OCI-LY7 (cell line): ENCODE measurements around the gene NPFF.

ENCODE experiments used
- EZH2phosphoT487 ChIP-seq: fragments of 200-600 bp; sonication (generic); IDR thresholded peaks from 2 replicates; pipeline ENCODE4 v1.6.1; 2018; ENCODE audit warnings: low read depth, borderline replicate concordance, mild to moderate bottlenecking, mixed run types, antibody characterized with exemption, low read length, moderate library complexity, mixed read lengths
- TF ChIP-seq, protein P1 (sequence below): fragments of 200-600 bp; sonication (generic); conservative IDR thresholded peaks from 2 replicates; pipeline ENCODE4 v1.5.1; 2014; ENCODE audit warnings: mild to moderate bottlenecking, antibody characterized with exemption, low read length, moderate library complexity, mixed read lengths

DNA sequence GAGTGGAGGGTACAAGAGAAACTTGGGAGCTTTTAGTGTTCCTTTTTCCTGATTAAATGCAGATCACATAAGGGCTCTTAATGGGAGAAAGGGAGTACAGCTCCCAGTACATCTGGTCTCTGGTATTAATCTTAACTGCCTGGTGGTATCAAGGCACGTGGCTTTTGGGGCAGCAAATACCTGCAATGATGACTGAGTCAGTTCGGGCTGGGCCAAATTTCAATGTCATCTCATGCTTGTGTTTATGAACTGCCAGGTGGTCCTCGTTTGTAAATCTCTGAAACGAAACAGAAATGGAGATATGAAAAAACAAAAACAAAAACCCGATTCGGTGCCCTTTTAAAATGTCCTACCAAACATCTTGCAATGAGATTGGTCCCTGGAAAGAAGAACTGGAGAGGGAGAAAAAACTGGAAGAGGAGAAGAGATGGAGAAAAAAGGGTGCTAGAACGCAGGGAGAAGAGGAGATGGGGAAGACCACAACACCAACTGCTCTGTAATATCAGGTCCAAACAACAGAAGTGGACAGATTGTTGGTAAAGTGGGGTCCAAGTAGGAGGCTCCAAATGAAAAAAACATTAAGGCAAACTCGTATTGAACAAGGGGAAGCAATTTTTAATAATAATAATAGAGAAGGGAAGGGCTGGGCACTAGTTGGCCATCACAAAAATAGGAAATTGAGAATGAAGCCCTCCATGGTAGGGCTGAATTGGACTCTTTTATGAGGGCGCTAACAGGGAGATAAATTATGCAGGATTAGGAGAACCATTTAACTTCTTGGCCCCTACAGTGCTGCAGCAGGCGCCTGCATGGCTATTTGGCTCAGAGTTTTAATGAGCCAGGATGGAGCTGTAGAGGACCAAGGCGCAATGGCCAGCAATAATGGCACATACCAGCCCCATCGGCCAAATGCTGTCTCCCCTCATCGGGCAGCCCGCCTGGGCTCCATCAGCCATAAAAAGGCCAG is 45.4 kb upstream of the NPFF start:
- TF ChIP-seq, protein P1, sequence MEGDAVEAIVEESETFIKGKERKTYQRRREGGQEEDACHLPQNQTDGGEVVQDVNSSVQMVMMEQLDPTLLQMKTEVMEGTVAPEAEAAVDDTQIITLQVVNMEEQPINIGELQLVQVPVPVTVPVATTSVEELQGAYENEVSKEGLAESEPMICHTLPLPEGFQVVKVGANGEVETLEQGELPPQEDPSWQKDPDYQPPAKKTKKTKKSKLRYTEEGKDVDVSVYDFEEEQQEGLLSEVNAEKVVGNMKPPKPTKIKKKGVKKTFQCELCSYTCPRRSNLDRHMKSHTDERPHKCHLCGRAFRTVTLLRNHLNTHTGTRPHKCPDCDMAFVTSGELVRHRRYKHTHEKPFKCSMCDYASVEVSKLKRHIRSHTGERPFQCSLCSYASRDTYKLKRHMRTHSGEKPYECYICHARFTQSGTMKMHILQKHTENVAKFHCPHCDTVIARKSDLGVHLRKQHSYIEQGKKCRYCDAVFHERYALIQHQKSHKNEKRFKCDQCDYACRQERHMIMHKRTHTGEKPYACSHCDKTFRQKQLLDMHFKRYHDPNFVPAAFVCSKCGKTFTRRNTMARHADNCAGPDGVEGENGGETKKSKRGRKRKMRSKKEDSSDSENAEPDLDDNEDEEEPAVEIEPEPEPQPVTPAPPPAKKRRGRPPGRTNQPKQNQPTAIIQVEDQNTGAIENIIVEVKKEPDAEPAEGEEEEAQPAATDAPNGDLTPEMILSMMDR = no peak
- no peak for TF ChIP-seq EZH2phosphoT487
